Activated naive CD8-positive, alpha-beta T cell treated with anti-CD3 and anti-CD28 coated beads, Interleukin-2, amount 10 ng/mL, durations not matched to agents 7 days and 5 days (primary cell): ENCODE data around the gene MTHFD2. TPM values are rescaled to one million over a fixed set of nuclear protein-coding genes. Genes with fewer than 3 reads are reported as not detected.

Experiments
- ATAC-seq: fragments of 150-1000 bp; cut with Tn5 transposase; one replicate; pipeline ENCODE4 v1.10.0; 2021; ENCODE audit warnings: low read depth, moderate library complexity
- POLR2A ChIA-PET: fragments of 350-600 bp; sonication (Branson Sonifier 250); formaldehyde crosslinking; loops from one replicate; lab custom pipeline; 2021; ENCODE audit warnings: antibody characterized with exemption; lab: Charles Lee
- DNase-seq: peaks from one replicate; pipeline ENCODE4 v3.0.0; 2021
- H3K27ac Mint-ChIP-seq: one replicate; pipeline ENCODE4 v1.8.0; 2022; ENCODE audit warnings: mild to moderate bottlenecking, mixed read lengths
- H3K27me3 Mint-ChIP-seq: one replicate; pipeline ENCODE4 v1.8.0; 2022; ENCODE audit warnings: mild to moderate bottlenecking, moderate library complexity, mixed read lengths
- H3K36me3 Mint-ChIP-seq: one replicate; pipeline ENCODE4 v1.8.0; 2021; ENCODE audit warnings: mild to moderate bottlenecking, mixed read lengths
- H3K4me1 Mint-ChIP-seq: one replicate; pipeline ENCODE4 v1.8.0; 2021; ENCODE audit warnings: mixed read lengths
- H3K4me3 Mint-ChIP-seq: one replicate; pipeline ENCODE4 v1.8.0; 2022; ENCODE audit warnings: mild to moderate bottlenecking, moderate library complexity, mixed read lengths
- H3K9me3 Mint-ChIP-seq: one replicate; pipeline ENCODE4 v1.8.0; 2021; ENCODE audit warnings: mixed read lengths
- total RNA-seq, 2 experiments: library from RNA; stranded (reverse); gene quantifications; one replicate each; pipeline ENCODE4 v1.2.3, GENCODE V29; 2021

The MTHFD2 gene
- total RNA-seq, 2 experiments from 2014 or later, result 127 to 130 TPM

DNA sequence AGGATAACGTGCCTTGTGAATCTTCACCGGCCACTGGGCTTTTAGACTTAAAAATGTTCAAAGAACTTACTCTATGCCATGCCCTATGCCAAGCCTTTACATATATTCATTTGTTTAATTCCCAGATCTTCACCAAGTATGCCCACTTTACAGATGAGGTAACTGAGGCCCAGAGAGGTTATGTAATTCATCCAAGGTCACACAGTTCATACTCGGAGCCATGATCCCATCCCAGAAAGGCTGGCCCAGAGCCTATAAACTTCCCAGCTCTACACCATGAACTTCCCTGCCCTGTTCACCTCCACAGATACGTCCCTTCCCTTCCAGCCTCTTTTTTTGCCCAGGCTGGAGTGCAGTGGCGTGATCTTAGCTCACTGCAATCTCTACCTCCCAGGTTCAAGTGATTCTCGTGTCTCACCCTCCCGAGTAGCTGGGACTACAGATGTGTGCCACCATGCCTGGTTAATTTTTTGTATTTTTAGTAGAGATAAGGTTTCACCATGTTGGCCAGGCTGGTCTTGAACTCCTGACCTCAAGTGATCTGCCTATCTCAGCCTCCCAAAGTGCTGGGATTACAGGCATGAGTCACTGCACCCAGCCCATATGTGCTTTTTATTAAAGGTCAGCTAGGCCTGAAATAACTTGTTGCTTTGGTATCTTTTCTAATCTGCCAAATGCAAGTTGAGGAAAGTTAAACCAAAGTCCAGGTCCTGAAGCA lies 44.1 kb downstream of the MTHFD2 start:
- no peak overlapping the region for H3K4me3 Mint-ChIP-seq
- no peaks in the 10 kb centered on the region for H3K27me3 Mint-ChIP-seq

GRCh38 chr2:74244286-74244685 lies 45.9 kb downstream of the MTHFD2 start:
- POLR2A ChIA-PET, result no interaction called here
- H3K27me3 Mint-ChIP-seq, result no peaks in the 10 kb centered on the region
- H3K9me3 Mint-ChIP-seq, result no peaks in the 10 kb centered on the region
- H3K27ac Mint-ChIP-seq, result no peak overlapping the region
- ATAC-seq (no peak), DNase-seq (no peak)
- peaks cover 4% of the 10 kb centered on the region for H3K4me1 Mint-ChIP-seq
- no peaks in the 10 kb centered on the region for H3K36me3 Mint-ChIP-seq
- H3K4me3 Mint-ChIP-seq, result no peak overlapping the region

More for the DNA sequence above, 44.1 kb downstream of the MTHFD2 start:
- ATAC-seq, result no peak
- POLR2A ChIA-PET, result no interaction called here
- DNase-seq, result no peak
- H3K9me3 Mint-ChIP-seq, result no peaks in the 10 kb centered on the region
- no peak overlapping the region for H3K27ac Mint-ChIP-seq
- H3K36me3 Mint-ChIP-seq, result no peaks in the 10 kb centered on the region
- peaks cover 4% of the 10 kb centered on the region for H3K4me1 Mint-ChIP-seq

GRCh38 chr2:74246496-74247195 lies 48.2 kb downstream of the MTHFD2 start:
- Mint-ChIP-seq H3K27ac (no peak overlapping the region), H3K9me3 (no peaks in the 10 kb centered on the region), H3K4me3 (no peak overlapping the region), H3K27me3 (no peaks in the 10 kb centered on the region), H3K36me3 (no peaks in the 10 kb centered on the region), H3K4me1 (peaks cover 7% of the 10 kb centered on the region)
- POLR2A ChIA-PET, result no interaction called here
- ATAC-seq, result no peak
- DNase-seq, result no peak

DNA sequence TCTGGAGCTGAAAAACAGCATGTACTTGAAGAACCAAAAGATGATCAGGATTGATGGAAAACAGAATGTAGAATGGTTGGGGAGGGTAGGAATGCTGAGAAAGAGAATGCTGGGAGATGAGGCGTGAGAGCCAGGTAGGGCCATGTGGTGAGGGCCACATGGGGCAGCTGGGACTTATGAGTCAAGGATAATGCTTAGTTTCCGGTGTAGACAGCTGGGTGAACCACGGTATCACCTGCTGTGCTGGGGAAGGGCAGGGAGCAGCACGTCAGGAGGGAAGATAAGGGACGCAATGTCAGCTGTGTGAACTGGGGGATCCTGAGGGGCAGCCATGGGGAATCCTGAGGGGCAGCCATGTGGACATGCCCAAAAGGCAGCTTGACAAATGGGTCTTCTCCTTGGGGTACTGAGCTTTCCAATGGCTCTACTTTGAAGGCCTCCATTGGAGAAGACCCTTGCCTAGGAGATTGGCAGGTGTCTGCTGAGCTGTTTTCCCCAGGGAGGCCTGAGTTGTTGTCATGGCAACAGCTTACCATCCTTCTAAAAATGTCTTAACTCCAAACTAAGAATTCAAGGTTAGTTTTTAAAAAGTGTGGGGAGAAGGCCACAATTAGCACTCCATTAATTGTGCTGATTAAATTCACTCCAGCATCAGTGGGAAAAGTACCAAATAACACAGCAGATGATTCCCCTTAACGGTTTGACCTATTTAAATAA lies 51.1 kb downstream of the MTHFD2 start:
- Mint-ChIP-seq H3K4me3 (no peak overlapping the region), H3K36me3 (no peaks in the 10 kb centered on the region), H3K4me1 (peaks cover 7% of the 10 kb centered on the region), H3K9me3 (no peaks in the 10 kb centered on the region), H3K27me3 (no peaks in the 10 kb centered on the region), H3K27ac (peak overlapping the region; percentile 40)
- no peak for DNase-seq
- no peak for ATAC-seq
- POLR2A ChIA-PET, result interaction anchor here (1.0 to 1.9 kb wide), 4 partner anchors 51 to 142 kb away, joined by 3 to 7 read pairs (median 6); partner anchors contain the start of genes MOB1A and MTHFD2

DNA sequence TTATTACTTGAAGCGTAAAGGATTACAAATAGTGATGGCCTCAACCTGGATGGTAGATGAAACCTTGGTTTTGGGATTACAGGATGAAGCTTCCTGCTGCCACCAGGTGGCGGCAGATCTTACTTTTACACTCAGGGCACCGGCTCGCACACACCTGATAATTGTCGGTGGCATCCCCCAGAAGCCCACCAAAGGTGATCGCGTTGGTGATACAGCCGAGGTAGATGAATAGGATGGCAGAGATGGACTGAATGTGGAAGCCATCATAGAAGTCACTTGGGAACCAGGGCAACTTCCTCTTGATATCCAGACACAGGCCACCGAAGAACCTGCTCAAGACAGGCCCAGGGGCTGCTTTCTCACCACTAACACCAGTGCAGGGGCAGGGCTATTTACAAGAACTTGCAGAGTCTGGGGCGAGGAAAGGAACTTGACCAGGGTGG lies 51.8 kb downstream of the MTHFD2 start:
- peak; percentile 68 for DNase-seq
- Mint-ChIP-seq H3K27me3 (no peaks in the 10 kb centered on the region), H3K4me1 (peaks cover 7% of the 10 kb centered on the region), H3K36me3 (no peaks in the 10 kb centered on the region), H3K9me3 (no peaks in the 10 kb centered on the region), H3K4me3 (no peak overlapping the region), H3K27ac (peak overlapping the region; percentile 28)
- POLR2A ChIA-PET, result interaction anchor here (0.6 to 1.9 kb wide), 5 partner anchors 12 to 141 kb away, joined by 3 to 7 read pairs (median 6); partner anchors contain the start of genes MOB1A and MTHFD2
- ATAC-seq, result peak; percentile 72

GRCh38 chr2:74252036-74252435 lies 53.6 kb downstream of the MTHFD2 start:
- ATAC-seq (no peak), DNase-seq (no peak)
- H3K4me3 Mint-ChIP-seq, result no peak overlapping the region
- POLR2A ChIA-PET, result no interaction called here
- H3K36me3 Mint-ChIP-seq, result no peaks in the 10 kb centered on the region
- no peak overlapping the region for H3K27ac Mint-ChIP-seq
- no peaks in the 10 kb centered on the region for H3K27me3 Mint-ChIP-seq
- no peaks in the 10 kb centered on the region for H3K9me3 Mint-ChIP-seq
- peaks cover 4% of the 10 kb centered on the region for H3K4me1 Mint-ChIP-seq

- no peaks in the 10 kb centered on the region for H3K27me3 Mint-ChIP-seq
- DNase-seq, result no peak
- H3K9me3 Mint-ChIP-seq, result no peaks in the 10 kb centered on the region
- POLR2A ChIA-PET, result no interaction called here
- no peak for ATAC-seq
- H3K27ac Mint-ChIP-seq, result no peak overlapping the region
- H3K4me3 Mint-ChIP-seq, result no peak overlapping the region
- no peaks in the 10 kb centered on the region for H3K36me3 Mint-ChIP-seq
- H3K4me1 Mint-ChIP-seq, result peaks cover 4% of the 10 kb centered on the region
These were observed 54.4 kb downstream of the MTHFD2 start for GRCh38 chr2:74252862-74253261.

- POLR2A ChIA-PET, result no interaction called here
- H3K9me3 Mint-ChIP-seq, result no peaks in the 10 kb centered on the region
- H3K27ac Mint-ChIP-seq, result no peak overlapping the region
- peaks cover 4% of the 10 kb centered on the region for H3K4me1 Mint-ChIP-seq
- ATAC-seq (no peak), DNase-seq (no peak)
- H3K27me3 Mint-ChIP-seq, result no peaks in the 10 kb centered on the region
- H3K4me3 Mint-ChIP-seq, result no peak overlapping the region
- no peaks in the 10 kb centered on the region for H3K36me3 Mint-ChIP-seq
These were observed 55.0 kb downstream of the MTHFD2 start for GRCh38 chr2:74253306-74253970.

DNA sequence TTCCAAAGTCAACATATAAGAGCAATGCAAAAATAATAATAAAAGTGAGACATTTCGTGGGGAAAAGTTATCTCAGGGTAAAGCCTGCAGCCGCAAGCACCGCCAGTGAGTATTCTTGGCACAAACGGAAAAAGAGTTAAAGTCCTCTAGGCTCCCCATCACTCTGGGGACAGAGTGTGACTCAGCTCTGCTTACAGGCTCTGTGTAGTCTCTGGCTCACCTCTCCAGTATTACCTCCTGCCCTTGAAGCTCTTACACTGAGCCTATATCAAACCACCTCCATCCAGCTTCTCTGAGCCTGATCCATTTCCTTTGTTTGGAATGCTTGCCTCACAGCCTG lies 55.5 kb downstream of the MTHFD2 start:
- DNase-seq (no peak), ATAC-seq (no peak)
- no peak overlapping the region for H3K4me3 Mint-ChIP-seq
- H3K27ac Mint-ChIP-seq, result no peak overlapping the region
- no peaks in the 10 kb centered on the region for H3K9me3 Mint-ChIP-seq
- H3K36me3 Mint-ChIP-seq, result no peaks in the 10 kb centered on the region
- no peaks in the 10 kb centered on the region for H3K27me3 Mint-ChIP-seq
- POLR2A ChIA-PET, result no interaction called here
- peaks cover 4% of the 10 kb centered on the region for H3K4me1 Mint-ChIP-seq

DNA sequence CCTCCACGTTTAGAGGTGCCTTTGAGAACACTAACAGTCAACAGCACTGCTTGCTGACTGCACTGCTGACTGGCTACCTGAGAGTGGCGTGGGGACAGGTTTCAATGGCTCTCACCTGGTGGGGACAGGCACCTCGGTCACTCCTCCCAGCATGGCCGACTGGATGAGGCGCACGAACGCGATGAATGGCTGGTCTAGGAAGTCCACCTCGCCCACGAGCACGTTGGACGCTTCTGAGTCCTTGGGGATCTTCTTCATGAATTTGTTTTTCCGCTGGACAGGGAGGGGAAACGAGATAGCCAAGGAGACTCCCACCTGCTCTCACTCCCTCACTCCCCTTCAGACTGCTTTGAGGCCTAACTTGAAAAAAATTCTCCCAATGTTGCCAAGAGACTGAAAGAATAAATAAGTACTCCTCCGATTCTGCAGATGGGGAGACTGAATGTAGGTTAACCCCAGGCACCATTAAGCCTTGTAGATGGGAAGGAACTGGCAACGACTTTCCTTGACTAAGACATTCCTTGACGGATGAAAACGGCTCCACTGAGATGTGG lies 57.3 kb downstream of the MTHFD2 start:
- Mint-ChIP-seq H3K36me3 (no peaks in the 10 kb centered on the region), H3K4me1 (no peaks in the 10 kb centered on the region), H3K27ac (no peak overlapping the region), H3K4me3 (no peak overlapping the region), H3K27me3 (no peaks in the 10 kb centered on the region), H3K9me3 (no peaks in the 10 kb centered on the region)
- POLR2A ChIA-PET, result no interaction called here
- DNase-seq (no peak), ATAC-seq (no peak)

GRCh38 chr2:74259191-74259590 lies 60.8 kb downstream of the MTHFD2 start:
- Mint-ChIP-seq H3K9me3 (no peaks in the 10 kb centered on the region), H3K4me1 (peaks cover 10% of the 10 kb centered on the region), H3K4me3 (no peak overlapping the region), H3K27me3 (no peaks in the 10 kb centered on the region), H3K27ac (no peak overlapping the region), H3K36me3 (no peaks in the 10 kb centered on the region)
- DNase-seq (no peak), ATAC-seq (no peak)
- POLR2A ChIA-PET, result no interaction called here

GRCh38 chr2:74259733-74260132 lies 61.3 kb downstream of the MTHFD2 start:
- H3K36me3 Mint-ChIP-seq, result no peaks in the 10 kb centered on the region
- ATAC-seq (no peak), DNase-seq (no peak)
- H3K4me1 Mint-ChIP-seq, result peaks cover 10% of the 10 kb centered on the region
- H3K27ac Mint-ChIP-seq, result peak overlapping the region; percentile 13
- H3K9me3 Mint-ChIP-seq, result no peaks in the 10 kb centered on the region
- H3K4me3 Mint-ChIP-seq, result no peak overlapping the region
- POLR2A ChIA-PET, result no interaction called here
- no peaks in the 10 kb centered on the region for H3K27me3 Mint-ChIP-seq

- Mint-ChIP-seq H3K36me3 (no peaks in the 10 kb centered on the region), H3K9me3 (no peaks in the 10 kb centered on the region), H3K27me3 (no peaks in the 10 kb centered on the region), H3K4me3 (no peak overlapping the region), H3K4me1 (peaks cover 10% of the 10 kb centered on the region), H3K27ac (no peak overlapping the region)
- DNase-seq (no peak), ATAC-seq (no peak)
- POLR2A ChIA-PET, result no interaction called here
These were observed 62.1 kb downstream of the MTHFD2 start for GRCh38 chr2:74260495-74260894.
